Testis (tissue), 3 donors: Measurements from ENCODE around the gene KIAA1755. TPM values are rescaled to one million over a fixed set of nuclear protein-coding genes. Genes with fewer than 3 reads are reported as not detected.
"Not testable (repeated sequence)": the region's sequence is repeated elsewhere in the genome, so short reads cannot be mapped to it uniquely, and the experiment has no call there.

Source experiments
- DNase-seq: peaks from one replicate; pipeline ENCODE4 v3.0.0-alpha.2; 2019
- H3K27ac ChIP-seq, 2 donors: fragments of 200-600 bp; sonication (generic); one replicate each; pipeline ENCODE4 v1.5.1; 2019
- H3K27me3 ChIP-seq: fragments of 200-600 bp; sonication (generic); one replicate; pipeline ENCODE4 v1.5.1; 2019
- H3K36me3 ChIP-seq: fragments of 200-600 bp; sonication (generic); one replicate; pipeline ENCODE4 v1.5.1; 2017; ENCODE audit warnings: low read depth; ENCODE audit errors: missing control alignments
- H3K4me1 ChIP-seq: fragments of 200-600 bp; sonication (generic); one replicate; pipeline ENCODE4 v1.5.1; 2019
- H3K4me3 ChIP-seq, 2 donors: fragments of 200-600 bp; sonication (generic); one replicate each; pipeline ENCODE4 v1.5.1; 2017 to 2019
- H3K9me3 ChIP-seq: fragments of 200-600 bp; sonication (generic); one replicate; pipeline ENCODE4 v1.5.1; 2017
- CTCF ChIP-seq, 3 experiments: fragments of 450-650 bp in 2 of 3; fragments of 200-600 bp in 1 of 3; sonication (generic) in 1 of 3; IDR thresholded peaks; one replicate each; pipeline ENCODE4 v1.5.1; 2016 to 2019; ENCODE audit warnings: antibody characterized with exemption in 3 of 3, mild to moderate bottlenecking in 2 of 3, moderate library complexity in 1 of 3
- POLR2A ChIP-seq: fragments of 450-650 bp; IDR thresholded peaks from one replicate; pipeline ENCODE4 v1.6.1; 2017; ENCODE audit warnings: antibody characterized with exemption, mild to moderate bottlenecking, moderate library complexity
- whole genome bisulfite sequencing, 2 donors: methylation state at CpG; one replicate each; pipeline ENCODE4 v1.1.5; 2018; 5-methylcytosine and 5-hydroxymethylcytosine counted together
- intact Hi-C: fragments of 100-400 bp; cut with DNase I; formaldehyde crosslinking; loops from one replicate; pipeline ENCODE4 v1.15.1; 2023; ENCODE audit warnings: low total_unique reads
- polyA plus RNA-seq: library from polyadenylated mRNA; stranded (reverse); fragments of 350-450 nt; fragmentation: Illumina TruSeq; extraction: RNeasy Lipid Tissue Mini Kit (QIAGEN cat#74804); gene quantifications from one replicate; pipeline ENCODE4 v1.2.3, GENCODE V29; 2014; ENCODE audit warnings: low read depth, low replicate concordance; ENCODE audit not compliant: insufficient read depth
- total RNA-seq, 2 donors: library from RNA; depleted of rRNA; stranded (reverse); fragments of >200 nt; gene quantifications; one replicate each; pipeline ENCODE4 v1.2.3, GENCODE V29; 2016

The KIAA1755 gene
- total and polyA plus RNA-seq, 3 donors from 2014 or later = 5.2 to 9.6 (median 7.6) TPM

GRCh38 chr20:38253571-38253970 is 7.0 kb downstream of the KIAA1755 start:
- WGBS, 2 donors = 59 to 73% methylated on average over 6 of the region's 6 CpGs

GRCh38 chr20:38252292-38253288 is 7.9 kb downstream of the KIAA1755 start:
- intact Hi-C loops = no loop called here
- no peaks in the 10 kb centered on the region for H3K27me3 ChIP-seq
- H3K9me3 ChIP-seq = no peaks in the 10 kb centered on the region
- H3K36me3 ChIP-seq = no peaks in the 10 kb centered on the region
- peak overlapping the region; percentile 33 to 76 for H3K27ac ChIP-seq
- peaks cover 31% of the 10 kb centered on the region for H3K4me1 ChIP-seq
- TF ChIP-seq POLR2A (no peak), CTCF (IDR thresholded peaks at IDR 0.05) (no peak)
- 47 to 58% methylated on average over 16 to 20 of the region's 20 CpGs for WGBS, 2 donors
- no peak overlapping the region for H3K4me3 ChIP-seq
- DNase-seq = no peak

More at GRCh38 chr20:38253571-38253970, 7.0 kb downstream of the KIAA1755 start:
- Histone ChIP-seq H3K4me3 (no peak overlapping the region), H3K27ac (peak overlapping the region; percentile 59 to 76), H3K9me3 (no peaks in the 10 kb centered on the region), H3K27me3 (no peaks in the 10 kb centered on the region), H3K36me3 (no peaks in the 10 kb centered on the region), H3K4me1 (peaks cover 31% of the 10 kb centered on the region)
- TF ChIP-seq POLR2A (no peak), CTCF (IDR thresholded peaks at IDR 0.05) (no peak)
- DNase-seq = no peak
- intact Hi-C loops = no loop called here

- not testable (repeated sequence) for H3K27ac ChIP-seq
- peaks cover 35% of the 10 kb centered on the region for H3K4me1 ChIP-seq
Observed at GRCh38 chr20:38251441-38251840, 9.1 kb downstream of the KIAA1755 start.

GRCh38 chr20:38250609-38251008 is 9.9 kb downstream of the KIAA1755 start:
- Histone ChIP-seq H3K27me3 (no peaks in the 10 kb centered on the region), H3K36me3 (no peaks in the 10 kb centered on the region), H3K9me3 (no peaks in the 10 kb centered on the region), H3K27ac (no peak overlapping the region), H3K4me1 (peaks cover 37% of the 10 kb centered on the region), H3K4me3 (no peak overlapping the region)
- 70 to 71% methylated on average over 6 of the region's 6 CpGs for WGBS, 2 donors
- TF ChIP-seq POLR2A (no peak), CTCF (IDR thresholded peaks at IDR 0.05) (no peak)
- intact Hi-C loops = no loop called here
- DNase-seq = no peak

More at GRCh38 chr20:38251441-38251840, 9.1 kb downstream of the KIAA1755 start:
- DNase-seq, H3K27me3 ChIP-seq, intact Hi-C loops, H3K4me3 ChIP-seq, H3K36me3 ChIP-seq, H3K9me3 ChIP-seq: not testable (repeated sequence)
- 95% methylated on average over 6 of the region's 6 CpGs for WGBS, 2 donors

- no peaks in the 10 kb centered on the region for H3K27me3 ChIP-seq
- H3K36me3 ChIP-seq = no peaks in the 10 kb centered on the region
- peaks cover 37% of the 10 kb centered on the region for H3K4me1 ChIP-seq
- no peak overlapping the region for H3K27ac ChIP-seq
- no peak for TF ChIP-seq CTCF (IDR thresholded peaks at IDR 0.05)
- TF ChIP-seq POLR2A = no peak
- no peak overlapping the region for H3K4me3 ChIP-seq
- DNase-seq = no peak
- intact Hi-C loops = loop anchor here (10.0 kb wide), 1 partner anchor 55 kb away; the partner anchor contains the start of gene BPI
- WGBS, 2 donors = 71 to 82% methylated on average over 9 of the region's 9 CpGs
- no peaks in the 10 kb centered on the region for H3K9me3 ChIP-seq
Observed at GRCh38 chr20:38249536-38250310, 10.8 kb downstream of the KIAA1755 start.
